ENCODE measurements around the gene GPS1.

- TF ChIP-seq POLR2A (IDR thresholded peaks at IDR 0.05) = no peak
- no peak for TF ChIP-seq CTCF (IDR thresholded peaks at IDR 0.05)
These were observed 37.3 kb upstream of the GPS1 start for GRCh38 chr17:82014432-82014831.
